Activated naive CD8-positive, alpha-beta T cell (primary cell): Measurements from ENCODE around the gene LDLRAD3.

Experiments used
- H3K27ac Mint-ChIP-seq: one replicate; pipeline ENCODE4 v1.8.0; 2021; ENCODE audit warnings: mixed read lengths
- H3K27me3 Mint-ChIP-seq: one replicate; pipeline ENCODE4 v1.8.0; 2021; ENCODE audit warnings: mixed read lengths
- H3K36me3 Mint-ChIP-seq: one replicate; pipeline ENCODE4 v1.8.0; 2021; ENCODE audit warnings: mixed read lengths
- H3K4me1 Mint-ChIP-seq: one replicate; pipeline ENCODE4 v1.8.0; 2021; ENCODE audit warnings: low read depth, mixed read lengths
- H3K4me3 Mint-ChIP-seq: one replicate; pipeline ENCODE4 v1.8.0; 2021; ENCODE audit warnings: mild to moderate bottlenecking, mixed read lengths
- H3K9me3 Mint-ChIP-seq: one replicate; pipeline ENCODE4 v1.8.0; 2021; ENCODE audit warnings: low read depth, mixed read lengths

LDLRAD3 gene

DNA sequence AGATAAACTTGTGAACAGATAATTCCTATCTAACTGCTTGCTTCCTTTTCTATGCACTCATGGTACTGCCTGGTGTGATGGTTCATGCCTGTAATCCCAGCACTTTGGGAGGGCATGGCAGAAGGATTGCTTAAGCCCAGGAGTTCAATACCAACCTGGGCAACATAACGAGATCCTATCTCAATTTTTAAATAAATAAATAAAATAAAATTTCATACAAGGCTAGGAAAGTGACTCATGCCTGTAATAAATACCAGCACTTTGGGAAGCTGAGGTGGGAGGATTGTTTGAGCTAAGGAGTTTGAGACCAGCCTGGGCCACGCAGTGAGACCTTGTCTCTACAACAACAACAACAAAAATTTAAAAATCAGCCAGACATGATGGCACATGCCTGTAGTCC, 178.8 kb downstream of the LDLRAD3 start:
- Mint-ChIP-seq H3K27me3 (peaks cover 7% of the 10 kb centered on the region), H3K4me1 (no peaks in the 10 kb centered on the region), H3K4me3 (no peak overlapping the region), H3K9me3 (no peaks in the 10 kb centered on the region), H3K36me3 (no peaks in the 10 kb centered on the region), H3K27ac (no peak overlapping the region)

DNA sequence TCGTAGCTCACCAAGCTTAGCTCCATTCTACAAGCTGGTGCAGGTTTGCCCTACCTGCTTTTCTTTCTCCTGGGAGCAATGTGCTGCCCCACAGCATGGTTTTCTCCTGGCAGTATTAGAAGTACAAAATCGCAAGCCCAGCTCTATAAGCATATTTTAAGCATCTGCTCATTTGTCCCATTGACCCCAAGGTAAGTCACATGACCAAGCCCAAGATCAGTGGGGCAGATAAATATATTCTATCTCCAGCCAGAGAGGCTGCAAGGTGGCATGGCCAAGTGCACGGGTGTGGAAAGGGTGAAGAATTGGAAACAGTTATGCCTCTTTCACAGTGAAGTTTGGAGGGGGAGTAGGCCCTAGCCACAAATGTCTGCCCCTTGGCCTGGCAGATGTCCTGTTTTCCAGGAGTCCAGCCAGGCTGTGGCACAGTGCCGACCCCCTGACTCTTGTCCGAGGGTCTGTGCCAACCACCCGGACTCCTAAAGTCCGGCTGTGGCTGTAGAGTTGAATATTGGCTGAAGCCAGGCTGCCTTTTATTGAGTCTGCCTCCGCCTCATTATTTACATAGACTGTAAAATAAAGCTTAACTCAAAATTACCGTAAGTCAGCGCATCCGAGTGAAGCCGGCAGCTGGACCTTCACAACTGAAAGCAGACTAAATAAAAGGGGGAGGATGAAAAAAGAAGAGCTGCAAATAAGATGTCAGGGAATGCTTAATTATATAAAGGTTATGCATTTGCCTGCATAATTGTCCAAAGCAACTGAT, 179.7 kb downstream of the LDLRAD3 start:
- no peak overlapping the region for H3K4me3 Mint-ChIP-seq
- H3K36me3 Mint-ChIP-seq, result no peaks in the 10 kb centered on the region
- no peaks in the 10 kb centered on the region for H3K9me3 Mint-ChIP-seq
- H3K4me1 Mint-ChIP-seq, result no peaks in the 10 kb centered on the region
- H3K27ac Mint-ChIP-seq, result no peak overlapping the region
- H3K27me3 Mint-ChIP-seq, result peaks cover 5% of the 10 kb centered on the region

DNA sequence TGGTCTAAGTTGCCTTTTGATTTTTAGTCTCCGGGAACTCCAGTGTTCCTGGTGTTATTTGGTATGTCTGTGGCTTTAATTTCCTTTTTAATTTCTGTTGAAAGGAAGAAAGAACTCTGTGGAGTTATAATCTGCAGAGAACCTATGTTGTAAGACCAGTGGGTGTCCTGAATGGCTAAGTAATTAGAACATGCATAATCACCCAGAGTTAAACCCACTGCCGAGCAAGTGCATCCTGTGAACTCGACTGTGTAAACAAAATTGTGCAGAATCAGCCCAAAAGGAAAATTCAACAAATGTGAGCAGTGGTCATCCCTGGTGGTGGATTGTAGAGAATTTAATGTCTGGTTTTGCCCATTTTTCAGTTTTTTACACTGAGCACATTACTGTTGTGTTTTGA, 182.8 kb downstream of the LDLRAD3 start:
- H3K36me3 Mint-ChIP-seq, result no peaks in the 10 kb centered on the region
- H3K27me3 Mint-ChIP-seq, result no peaks in the 10 kb centered on the region
- no peaks in the 10 kb centered on the region for H3K9me3 Mint-ChIP-seq
- H3K27ac Mint-ChIP-seq, result no peak overlapping the region
- no peak overlapping the region for H3K4me3 Mint-ChIP-seq
- no peaks in the 10 kb centered on the region for H3K4me1 Mint-ChIP-seq

DNA sequence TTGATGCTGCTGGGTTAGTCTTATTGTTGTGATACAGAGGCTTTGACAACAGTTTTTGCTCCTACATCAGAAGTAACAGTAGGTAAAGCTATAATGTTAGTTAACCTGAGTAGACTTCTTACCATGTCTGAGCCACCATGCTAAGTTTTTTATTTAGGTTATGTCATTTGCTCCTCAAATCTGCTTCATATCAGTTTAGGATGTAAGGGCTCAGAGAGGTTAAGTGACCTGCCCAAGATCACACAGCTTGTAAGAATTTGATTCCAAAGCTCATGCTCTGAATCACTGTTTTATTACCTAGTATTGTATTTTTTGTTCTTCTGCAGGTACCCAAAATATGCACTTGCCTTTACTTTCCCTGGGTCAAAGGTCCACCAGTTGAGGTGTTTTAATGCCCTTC, 183.7 kb downstream of the LDLRAD3 start:
- H3K9me3 Mint-ChIP-seq, result no peaks in the 10 kb centered on the region
- no peaks in the 10 kb centered on the region for H3K36me3 Mint-ChIP-seq
- no peaks in the 10 kb centered on the region for H3K4me1 Mint-ChIP-seq
- H3K27me3 Mint-ChIP-seq, result no peaks in the 10 kb centered on the region
- no peak overlapping the region for H3K4me3 Mint-ChIP-seq
- no peak overlapping the region for H3K27ac Mint-ChIP-seq

DNA sequence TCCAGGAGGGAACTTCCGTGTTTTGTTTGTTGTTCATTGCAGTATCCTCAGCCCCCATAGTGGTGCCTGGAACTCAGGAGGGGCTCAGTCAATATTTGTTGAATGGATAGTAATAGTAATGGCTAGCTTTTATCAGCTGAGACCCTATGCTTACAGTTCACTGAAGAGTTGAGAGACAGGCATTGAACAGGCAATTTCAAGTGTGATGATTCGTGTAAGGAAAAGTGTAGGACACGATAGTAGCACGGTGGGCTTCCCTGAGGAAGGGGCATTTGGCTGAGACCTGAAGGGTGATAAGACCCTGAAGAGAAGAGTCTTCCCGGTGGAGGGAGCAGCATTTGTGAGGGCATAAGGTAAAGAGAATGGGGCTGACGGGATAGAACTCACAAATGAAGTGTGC, 186.1 kb downstream of the LDLRAD3 start:
- H3K9me3 Mint-ChIP-seq, result no peaks in the 10 kb centered on the region
- no peak overlapping the region for H3K27ac Mint-ChIP-seq
- peaks cover 2% of the 10 kb centered on the region for H3K27me3 Mint-ChIP-seq
- H3K36me3 Mint-ChIP-seq, result no peaks in the 10 kb centered on the region
- no peaks in the 10 kb centered on the region for H3K4me1 Mint-ChIP-seq
- H3K4me3 Mint-ChIP-seq, result no peak overlapping the region

DNA sequence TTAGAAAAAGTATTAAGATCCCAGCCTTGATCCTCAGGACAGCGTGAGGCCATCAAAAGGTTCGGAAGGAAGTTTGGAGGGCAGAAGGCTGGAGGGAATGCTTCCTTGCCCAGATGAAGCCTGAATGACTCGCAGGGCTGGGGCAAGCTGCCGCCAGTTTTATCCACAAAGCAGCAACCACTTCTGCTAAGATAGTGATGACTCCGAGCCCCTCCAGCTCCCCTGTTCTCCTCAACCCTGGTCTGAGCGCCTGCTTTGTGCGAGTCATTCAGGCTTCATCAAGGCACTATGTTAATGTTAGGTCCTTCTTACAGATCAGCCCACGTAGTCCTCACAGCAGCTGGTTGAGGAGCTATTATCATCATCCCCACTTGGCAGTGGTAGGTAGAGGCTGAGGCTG, 186.5 kb downstream of the LDLRAD3 start:
- Mint-ChIP-seq H3K4me1 (no peaks in the 10 kb centered on the region), H3K36me3 (no peaks in the 10 kb centered on the region), H3K9me3 (no peaks in the 10 kb centered on the region), H3K27me3 (peaks cover 2% of the 10 kb centered on the region), H3K4me3 (no peak overlapping the region), H3K27ac (no peak overlapping the region)

DNA sequence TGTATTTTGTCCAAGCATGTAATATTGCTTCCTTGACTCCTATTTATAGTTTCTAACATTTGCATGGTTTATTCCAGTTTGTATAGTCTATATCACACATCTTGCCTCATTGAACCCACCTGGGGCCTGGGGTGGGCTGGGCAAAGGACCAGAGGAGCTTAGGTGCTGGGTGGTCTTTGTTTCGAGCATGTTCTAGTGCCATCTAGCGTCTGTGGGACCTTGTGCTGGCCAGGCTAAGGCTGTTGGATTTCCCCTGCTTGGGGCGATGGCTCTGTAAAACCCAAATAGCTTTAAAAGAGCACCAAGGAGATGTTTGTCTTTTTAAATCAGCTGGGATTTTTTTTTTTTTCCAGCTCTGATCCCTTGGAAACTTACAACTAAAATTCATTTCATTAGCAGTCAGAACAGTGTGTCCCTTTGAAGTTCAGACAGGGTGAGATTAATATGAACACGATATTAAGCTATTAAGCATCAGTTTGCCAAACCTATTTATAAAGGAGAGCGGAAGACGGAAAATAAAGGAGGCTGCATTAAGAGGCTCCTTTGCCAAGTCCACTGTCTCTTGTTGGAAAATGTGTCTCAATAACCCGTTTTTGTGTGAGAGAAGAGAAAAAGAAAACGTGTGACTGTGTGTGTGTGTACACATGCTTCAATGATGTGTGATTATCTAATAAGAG, 188.0 kb downstream of the LDLRAD3 start:
- H3K4me3 Mint-ChIP-seq, result no peak overlapping the region
- no peaks in the 10 kb centered on the region for H3K36me3 Mint-ChIP-seq
- H3K4me1 Mint-ChIP-seq, result no peaks in the 10 kb centered on the region
- no peak overlapping the region for H3K27ac Mint-ChIP-seq
- no peaks in the 10 kb centered on the region for H3K9me3 Mint-ChIP-seq
- peaks cover 4% of the 10 kb centered on the region for H3K27me3 Mint-ChIP-seq

DNA sequence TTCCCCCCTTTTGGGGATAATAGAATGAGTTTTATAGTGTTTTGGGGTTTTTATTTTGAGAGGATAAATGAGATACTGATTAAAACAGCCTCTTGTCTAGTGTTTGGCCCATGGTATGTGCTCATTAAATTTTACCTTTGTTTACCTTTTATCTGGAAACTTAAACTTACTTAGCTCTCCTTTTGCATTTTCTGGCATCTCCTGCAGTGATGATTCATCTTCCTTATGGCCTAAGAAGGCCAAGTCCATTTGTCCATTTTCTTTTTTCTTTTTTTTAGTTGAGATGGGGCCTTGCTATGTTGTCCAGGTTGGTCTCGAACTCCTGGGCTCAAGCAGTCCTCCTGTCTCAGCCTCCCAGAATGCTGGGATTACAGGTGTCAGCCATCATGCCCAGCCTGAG, 189.1 kb downstream of the LDLRAD3 start:
- Mint-ChIP-seq H3K27me3 (peaks cover 4% of the 10 kb centered on the region), H3K4me1 (no peaks in the 10 kb centered on the region), H3K36me3 (no peaks in the 10 kb centered on the region), H3K27ac (no peak overlapping the region), H3K4me3 (no peak overlapping the region), H3K9me3 (no peaks in the 10 kb centered on the region)

DNA sequence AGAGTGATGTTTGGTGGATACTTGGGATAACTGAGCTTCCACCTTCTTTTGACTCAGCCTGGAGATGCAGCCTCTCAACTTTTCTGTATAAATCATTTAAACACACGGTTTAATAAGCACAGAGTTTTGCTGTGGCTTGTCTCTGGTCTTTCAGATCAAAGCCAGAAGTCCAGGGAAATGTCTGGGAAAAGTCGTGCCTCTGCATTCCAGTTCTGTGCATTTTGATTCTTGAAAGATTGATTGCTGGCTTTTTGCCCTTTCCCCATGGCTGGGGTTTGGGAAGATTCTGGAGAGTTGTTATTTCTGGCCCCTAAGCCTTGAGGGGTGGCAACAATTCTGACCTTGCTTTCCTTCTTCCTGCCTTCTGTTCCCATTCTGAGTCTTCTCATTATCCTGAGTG, 191.2 kb downstream of the LDLRAD3 start:
- Mint-ChIP-seq H3K27me3 (peaks cover 4% of the 10 kb centered on the region), H3K27ac (no peak overlapping the region), H3K9me3 (no peaks in the 10 kb centered on the region), H3K36me3 (no peaks in the 10 kb centered on the region), H3K4me1 (no peaks in the 10 kb centered on the region), H3K4me3 (no peak overlapping the region)

DNA sequence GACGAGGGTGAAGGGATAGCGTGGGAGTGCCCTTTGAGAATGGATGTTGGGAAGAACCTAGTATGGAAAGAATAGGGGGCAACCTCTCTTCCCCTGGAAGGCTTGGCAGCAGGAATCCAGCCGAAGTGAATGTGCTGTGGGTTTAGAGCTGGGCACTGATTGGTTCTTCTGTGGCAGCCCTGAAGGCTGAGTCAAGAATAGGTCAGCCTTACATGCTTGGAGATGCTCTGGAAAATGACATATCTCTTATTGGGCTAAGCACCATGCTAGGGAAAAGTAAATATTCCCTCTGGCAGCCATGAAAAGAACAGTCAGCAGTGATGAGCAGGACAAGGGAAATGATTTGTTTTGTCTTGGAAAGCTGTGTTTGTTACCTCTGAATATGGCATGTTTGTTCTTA, 195.9 kb downstream of the LDLRAD3 start:
- H3K36me3 Mint-ChIP-seq, result no peaks in the 10 kb centered on the region
- peaks cover 2% of the 10 kb centered on the region for H3K27me3 Mint-ChIP-seq

DNA sequence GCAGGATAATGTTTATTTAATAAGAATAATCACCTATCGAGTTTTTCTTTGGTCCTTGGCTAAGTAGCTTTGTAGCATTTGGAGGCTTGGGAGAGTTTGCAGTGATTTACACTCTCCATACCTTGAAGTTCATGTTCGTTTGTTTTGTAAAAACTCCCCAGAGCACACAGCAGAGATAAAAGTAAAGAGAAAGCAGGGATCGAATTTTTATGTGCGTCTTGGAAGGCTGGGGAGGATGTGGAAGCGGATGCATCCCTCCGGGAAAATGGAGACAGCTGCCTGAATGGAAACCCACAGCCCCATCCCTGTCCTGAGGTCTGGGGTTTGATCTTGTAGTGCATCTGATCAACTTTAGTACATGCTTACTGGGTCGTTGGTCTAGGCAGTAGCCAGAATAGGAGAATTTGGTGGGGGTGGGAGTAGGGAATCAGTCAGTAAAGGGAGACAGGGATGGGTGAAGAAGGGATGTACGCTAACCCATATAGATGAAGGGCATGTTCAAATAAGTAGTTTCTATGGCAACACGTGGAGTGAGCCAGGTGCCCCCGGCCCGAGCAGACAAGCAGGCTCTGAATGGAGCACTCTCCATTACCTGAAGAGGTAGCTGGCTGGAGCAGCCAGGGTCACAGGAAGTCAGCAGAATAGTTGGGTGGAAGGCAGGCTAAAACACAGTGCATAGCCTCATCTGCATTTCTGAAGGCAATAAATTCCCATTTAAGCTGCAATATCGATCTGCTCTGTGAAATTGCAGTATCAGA, 197.5 kb downstream of the LDLRAD3 start:
- Mint-ChIP-seq H3K4me1 (no peaks in the 10 kb centered on the region), H3K36me3 (no peaks in the 10 kb centered on the region), H3K27ac (no peak overlapping the region), H3K27me3 (no peaks in the 10 kb centered on the region), H3K4me3 (no peak overlapping the region), H3K9me3 (no peaks in the 10 kb centered on the region)

More for the DNA sequence above, 195.9 kb downstream of the LDLRAD3 start:
- Mint-ChIP-seq H3K27ac (no peak overlapping the region), H3K9me3 (no peaks in the 10 kb centered on the region), H3K4me3 (no peak overlapping the region), H3K4me1 (no peaks in the 10 kb centered on the region)

DNA sequence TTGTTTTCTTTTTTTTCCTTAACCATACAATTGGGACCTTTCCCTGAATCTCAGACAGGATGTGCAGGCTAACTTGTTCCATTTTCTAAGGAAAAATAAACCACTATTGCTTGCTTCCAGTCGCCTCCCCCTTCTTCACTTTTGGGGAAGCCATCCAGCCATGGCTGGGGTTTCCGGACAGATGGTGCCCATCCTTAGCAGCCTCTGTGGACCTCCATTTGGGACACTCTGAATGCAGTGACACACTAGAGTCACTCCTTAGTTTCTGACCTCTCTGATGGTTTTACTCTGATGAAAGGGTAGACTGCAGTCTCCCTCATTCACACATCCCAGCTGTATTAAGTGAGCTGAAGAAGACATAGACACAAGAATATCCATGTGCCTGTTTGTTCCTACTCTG, 198.1 kb downstream of the LDLRAD3 start:
- H3K4me1 Mint-ChIP-seq, result no peaks in the 10 kb centered on the region
- no peak overlapping the region for H3K4me3 Mint-ChIP-seq
- no peaks in the 10 kb centered on the region for H3K9me3 Mint-ChIP-seq
- H3K36me3 Mint-ChIP-seq, result no peaks in the 10 kb centered on the region
- H3K27me3 Mint-ChIP-seq, result no peaks in the 10 kb centered on the region
- no peak overlapping the region for H3K27ac Mint-ChIP-seq

DNA sequence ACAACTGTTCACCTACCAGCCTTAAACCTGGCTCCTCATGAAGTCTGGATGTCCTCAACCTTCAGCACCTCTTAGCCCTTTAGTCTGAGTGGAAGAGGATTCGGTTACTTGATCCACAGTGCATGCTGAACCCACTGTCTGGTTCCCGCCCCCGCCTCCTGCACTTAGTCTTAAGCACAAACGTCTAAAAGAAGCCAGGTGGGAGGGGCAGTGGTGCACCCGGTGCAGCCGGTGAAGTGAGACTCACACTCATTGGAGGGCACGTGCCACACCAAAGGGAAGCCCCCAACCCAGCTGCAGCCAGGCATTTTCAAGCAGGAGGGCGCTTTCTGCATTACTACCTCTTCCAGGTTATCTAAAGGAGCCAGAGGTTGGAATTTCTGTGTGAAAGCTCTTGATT, 198.6 kb downstream of the LDLRAD3 start:
- H3K27me3 Mint-ChIP-seq, result no peaks in the 10 kb centered on the region
- H3K4me1 Mint-ChIP-seq, result no peaks in the 10 kb centered on the region
- no peak overlapping the region for H3K4me3 Mint-ChIP-seq
- H3K36me3 Mint-ChIP-seq, result no peaks in the 10 kb centered on the region
- no peak overlapping the region for H3K27ac Mint-ChIP-seq
- no peaks in the 10 kb centered on the region for H3K9me3 Mint-ChIP-seq

DNA sequence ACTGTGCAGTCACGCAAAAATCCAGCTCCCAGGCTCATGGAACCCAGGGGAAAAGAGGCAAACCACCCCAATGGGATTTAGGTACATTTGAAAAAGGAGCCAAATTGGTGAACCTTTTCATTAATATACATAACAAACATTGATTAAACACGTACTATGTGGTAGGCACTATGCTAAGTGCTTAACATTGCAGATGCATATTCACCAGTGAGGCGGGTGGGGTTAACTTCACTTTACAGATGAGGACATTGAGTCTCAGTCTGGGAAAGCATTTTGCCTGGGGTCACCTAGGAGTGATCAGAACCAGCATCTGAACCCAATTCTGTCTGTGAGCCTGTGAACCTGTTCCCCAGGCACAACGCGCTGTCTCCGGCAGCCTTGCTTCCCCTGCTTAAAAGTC, 199.0 kb downstream of the LDLRAD3 start:
- no peak overlapping the region for H3K27ac Mint-ChIP-seq
- no peaks in the 10 kb centered on the region for H3K9me3 Mint-ChIP-seq
- no peaks in the 10 kb centered on the region for H3K36me3 Mint-ChIP-seq
- H3K4me3 Mint-ChIP-seq, result no peak overlapping the region
- H3K27me3 Mint-ChIP-seq, result no peaks in the 10 kb centered on the region
- H3K4me1 Mint-ChIP-seq, result no peaks in the 10 kb centered on the region

DNA sequence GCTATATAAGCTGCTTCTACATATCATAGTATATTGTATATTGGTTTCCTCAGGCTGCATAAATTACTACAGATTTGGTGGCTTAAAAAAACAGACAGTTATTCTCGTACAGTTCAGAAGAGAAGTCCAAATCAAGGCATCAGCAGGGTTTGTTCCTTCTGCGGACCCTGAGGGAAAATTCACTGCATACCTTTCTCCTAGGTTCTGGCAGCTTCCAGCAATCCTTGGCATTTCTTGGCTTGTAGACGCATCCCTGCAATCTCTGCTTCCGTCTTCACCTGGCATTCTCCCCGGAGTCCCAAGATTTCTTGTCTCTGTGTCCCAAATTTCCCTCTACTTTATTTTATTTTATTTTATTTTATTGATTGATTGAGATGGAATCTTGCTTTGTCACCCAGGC, 202.6 kb downstream of the LDLRAD3 start:
- H3K9me3 Mint-ChIP-seq, result no peaks in the 10 kb centered on the region
- H3K4me3 Mint-ChIP-seq, result no peak overlapping the region
- peaks cover 3% of the 10 kb centered on the region for H3K27me3 Mint-ChIP-seq
- no peaks in the 10 kb centered on the region for H3K36me3 Mint-ChIP-seq
- H3K4me1 Mint-ChIP-seq, result peaks cover 3% of the 10 kb centered on the region
- H3K27ac Mint-ChIP-seq, result no peak overlapping the region
